HG03064 (cell line): ENCODE results near the gene KCTD16.

ENCODE experiments used
- ATAC-seq: cut with Tn5 transposase; IDR thresholded peaks from one replicate; pipeline ENCODE4 v1.9.1; 2021; ENCODE audit warnings: low read depth; ENCODE audit not compliant: unreplicated experiment

The KCTD16 gene

GRCh38 chr5:144162686-144163085 is 8.0 kb upstream of the KCTD16 start:
- ATAC-seq, result no peak

- ATAC-seq, result no peak
These were observed 4.0 kb upstream of the KCTD16 start for GRCh38 chr5:144166696-144167095.

- no peak for ATAC-seq
These were observed 2.7 kb upstream of the KCTD16 start for GRCh38 chr5:144167998-144168397.

- ATAC-seq, result no peak
These were observed 783 bp upstream of the KCTD16 start for GRCh38 chr5:144169904-144170275.

- no peak for ATAC-seq
These were observed 3.1 kb downstream of the KCTD16 start for GRCh38 chr5:144173766-144174165.

GRCh38 chr5:144177548-144177947 is 6.9 kb downstream of the KCTD16 start:
- ATAC-seq, result no peak

GRCh38 chr5:144179226-144179625 is 8.6 kb downstream of the KCTD16 start:
- ATAC-seq, result no peak

- ATAC-seq, result no peak
These were observed 12.7 kb downstream of the KCTD16 start for GRCh38 chr5:144183254-144183889.

- peak; percentile 75 for ATAC-seq
These were observed 17.1 kb downstream of the KCTD16 start for GRCh38 chr5:144187699-144188294.

- ATAC-seq, result peak; percentile 30
These were observed 19.2 kb downstream of the KCTD16 start for GRCh38 chr5:144189800-144190429.

GRCh38 chr5:144191531-144191930 is 20.9 kb downstream of the KCTD16 start:
- ATAC-seq, result no peak

GRCh38 chr5:144191998-144192397 is 21.3 kb downstream of the KCTD16 start:
- peak; percentile 88 for ATAC-seq

- ATAC-seq, result no peak
These were observed 22.0 kb downstream of the KCTD16 start for GRCh38 chr5:144192661-144193060.

GRCh38 chr5:144194144-144194543 is 23.5 kb downstream of the KCTD16 start:
- no peak for ATAC-seq

- no peak for ATAC-seq
These were observed 24.8 kb downstream of the KCTD16 start for GRCh38 chr5:144195448-144195847.

- no peak for ATAC-seq
These were observed 25.9 kb downstream of the KCTD16 start for GRCh38 chr5:144196612-144197011.

GRCh38 chr5:144198386-144198785 is 27.7 kb downstream of the KCTD16 start:
- ATAC-seq, result no peak

- ATAC-seq, result no peak
These were observed 30.9 kb downstream of the KCTD16 start for GRCh38 chr5:144201588-144201987.

- no peak for ATAC-seq
These were observed 31.4 kb downstream of the KCTD16 start for GRCh38 chr5:144202072-144202471.

GRCh38 chr5:144202726-144203125 is 32.1 kb downstream of the KCTD16 start:
- ATAC-seq, result no peak

- no peak for ATAC-seq
These were observed 33.3 kb downstream of the KCTD16 start for GRCh38 chr5:144203750-144204596.
